ENCODE measurements around the gene PDE4B.

PDE4B gene

DNA sequence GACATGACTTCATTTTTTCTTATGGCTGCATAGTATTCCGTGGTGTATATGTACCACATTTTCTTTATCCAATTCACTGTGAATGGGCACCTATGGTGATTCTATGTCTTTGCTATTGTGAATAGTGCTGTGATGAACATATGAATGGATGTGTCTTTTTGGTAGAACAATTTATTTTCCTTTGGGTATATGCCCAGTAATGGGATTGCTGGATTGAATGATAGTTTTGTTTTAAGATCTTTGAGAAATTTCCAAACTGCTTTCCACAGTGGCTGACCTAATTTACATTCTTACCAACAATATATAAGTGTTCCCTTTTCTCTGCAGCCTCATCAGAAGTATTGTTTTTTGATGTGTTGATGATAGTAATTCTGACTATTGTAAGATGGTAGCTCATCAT lies 379.6 kb downstream of the PDE4B start:
- in situ Hi-C loops (cut with MboI; ENCODE audit: low sequenced_read_pairs), result no loop called here

DNA sequence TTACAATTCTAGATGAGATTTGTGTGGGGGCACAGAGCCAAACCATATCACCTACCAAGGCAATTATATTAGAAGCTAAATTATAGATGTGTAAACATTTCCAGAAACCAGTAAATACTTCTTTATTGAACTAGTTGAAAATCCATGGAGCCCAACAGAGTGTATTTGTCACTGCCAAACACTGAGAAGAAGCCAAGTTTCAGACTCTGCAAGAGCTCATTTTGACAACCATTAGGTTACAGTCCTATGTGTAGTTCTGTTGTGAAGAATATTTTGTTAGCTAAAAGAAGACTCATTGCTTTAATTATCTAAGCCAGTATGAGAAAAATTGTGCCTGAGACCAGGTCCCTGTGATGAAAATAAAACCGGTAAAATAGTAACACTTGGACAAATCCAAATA lies 382.4 kb downstream of the PDE4B start:
- in situ Hi-C loops (cut with MboI; ENCODE audit: low sequenced_read_pairs), result no loop called here

DNA sequence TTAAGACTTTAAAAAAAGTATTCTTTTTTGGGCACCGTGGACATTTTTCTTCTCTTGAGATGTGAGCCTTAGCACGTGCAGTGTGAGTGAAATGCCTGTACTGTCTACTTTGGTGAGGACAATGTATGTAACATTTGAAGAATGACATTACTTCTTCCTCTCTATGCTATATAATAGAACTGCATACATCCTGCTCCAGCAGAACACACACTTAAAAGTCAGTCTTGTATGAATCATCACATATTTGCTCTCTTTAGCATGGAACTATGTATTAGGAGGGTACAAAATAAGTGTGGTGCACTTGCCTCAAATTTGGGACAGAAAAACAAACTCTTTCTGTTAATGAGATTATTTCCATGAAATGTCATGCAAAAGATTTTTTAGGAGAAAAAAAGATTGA lies 382.9 kb downstream of the PDE4B start:
- in situ Hi-C loops (cut with MboI; ENCODE audit: low sequenced_read_pairs), result no loop called here

DNA sequence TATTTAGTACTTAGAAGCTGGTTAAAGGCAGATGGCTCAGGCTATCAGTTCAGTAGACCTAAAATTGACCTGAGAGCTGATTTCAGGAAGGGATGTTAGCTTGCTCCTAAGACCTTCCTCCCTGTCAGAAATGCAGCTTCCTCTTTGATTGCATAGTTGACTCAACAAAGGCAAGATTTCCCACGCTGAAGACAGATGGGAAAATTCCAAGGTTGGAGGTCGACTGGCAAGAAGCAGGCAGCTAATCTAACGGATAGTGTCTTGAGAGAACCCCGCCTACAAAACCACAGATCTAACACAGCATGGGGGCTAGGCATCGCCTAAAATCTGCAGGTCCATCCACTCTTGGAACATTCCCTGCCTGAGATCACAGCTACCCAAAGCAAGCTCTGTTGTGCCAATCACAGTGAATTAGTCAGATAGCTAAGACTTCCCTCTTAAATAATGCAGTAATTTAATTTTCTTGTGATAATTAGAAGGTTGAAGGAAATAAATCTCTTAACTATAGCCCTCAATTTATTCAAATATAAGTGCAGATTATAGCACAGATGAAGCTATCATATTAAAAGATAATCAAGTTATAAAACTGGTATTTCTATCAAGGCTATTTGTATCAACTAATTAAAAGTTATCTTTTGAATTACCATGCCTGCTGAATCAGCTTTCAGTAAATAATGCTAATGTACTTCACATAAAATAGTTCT lies 383.5 kb downstream of the PDE4B start:
- in situ Hi-C loops (cut with MboI; ENCODE audit: low sequenced_read_pairs), result no loop called here

DNA sequence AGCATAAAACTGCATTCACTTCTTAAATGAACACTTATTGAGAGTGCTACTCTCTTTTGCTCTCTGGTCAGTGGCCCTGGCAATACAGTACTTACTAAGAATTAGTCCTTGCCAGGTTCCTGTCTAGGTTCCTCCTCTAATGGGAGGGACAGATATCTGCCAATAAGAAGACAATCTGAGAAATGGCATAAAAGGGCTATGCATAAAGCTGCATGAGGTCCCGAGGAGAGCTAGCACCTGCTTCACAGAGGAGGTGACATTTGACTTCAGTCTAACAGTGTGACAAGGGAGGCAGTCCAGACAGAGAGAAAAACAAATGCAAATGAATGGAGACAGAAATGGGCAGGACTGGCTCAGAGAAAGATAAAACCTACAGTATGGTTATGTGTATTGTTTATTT lies 384.1 kb downstream of the PDE4B start:
- in situ Hi-C loops (cut with MboI; ENCODE audit: low sequenced_read_pairs), result no loop called here

DNA sequence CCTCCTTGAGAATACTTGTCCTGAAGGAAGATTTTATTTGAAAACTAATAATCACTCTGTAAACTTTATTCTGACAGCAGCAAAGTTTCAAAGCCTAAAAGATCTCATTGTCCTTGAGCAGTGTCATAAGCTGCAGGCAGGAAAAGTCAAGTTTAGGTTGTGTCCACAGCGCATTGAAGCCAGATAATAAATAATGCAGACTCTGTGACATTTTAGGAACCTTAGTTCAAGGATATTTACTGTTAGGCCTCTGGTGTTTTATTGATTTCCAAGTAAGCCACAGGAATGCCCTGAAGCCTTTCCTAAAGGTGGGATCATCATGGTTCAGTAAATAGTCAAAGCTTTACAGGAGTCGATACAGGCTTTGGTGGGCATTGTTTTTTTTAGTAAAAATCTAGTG lies 384.8 kb downstream of the PDE4B start:
- in situ Hi-C loops (cut with MboI; ENCODE audit: low sequenced_read_pairs), result no loop called here

DNA sequence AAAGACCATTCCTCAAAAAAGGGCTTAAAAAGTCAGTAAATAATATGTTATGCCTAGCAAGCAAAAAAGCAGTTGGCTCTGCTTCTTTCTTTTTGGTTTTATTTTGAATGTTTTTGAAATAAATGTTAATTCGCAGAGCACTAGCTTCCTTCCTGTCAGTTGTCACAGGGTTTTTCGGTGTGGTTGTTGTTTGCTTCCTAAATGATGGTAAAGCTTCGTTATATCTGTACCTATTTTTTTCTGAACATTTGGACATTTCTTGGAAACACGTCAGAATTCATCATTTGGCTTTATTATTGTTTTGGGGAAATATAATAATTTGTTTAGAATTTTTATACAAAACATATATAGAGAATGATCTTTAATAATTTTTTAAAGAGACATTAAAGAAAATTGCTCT lies 389.3 kb downstream of the PDE4B start:
- in situ Hi-C loops (cut with MboI; ENCODE audit: low sequenced_read_pairs), result no loop called here

DNA sequence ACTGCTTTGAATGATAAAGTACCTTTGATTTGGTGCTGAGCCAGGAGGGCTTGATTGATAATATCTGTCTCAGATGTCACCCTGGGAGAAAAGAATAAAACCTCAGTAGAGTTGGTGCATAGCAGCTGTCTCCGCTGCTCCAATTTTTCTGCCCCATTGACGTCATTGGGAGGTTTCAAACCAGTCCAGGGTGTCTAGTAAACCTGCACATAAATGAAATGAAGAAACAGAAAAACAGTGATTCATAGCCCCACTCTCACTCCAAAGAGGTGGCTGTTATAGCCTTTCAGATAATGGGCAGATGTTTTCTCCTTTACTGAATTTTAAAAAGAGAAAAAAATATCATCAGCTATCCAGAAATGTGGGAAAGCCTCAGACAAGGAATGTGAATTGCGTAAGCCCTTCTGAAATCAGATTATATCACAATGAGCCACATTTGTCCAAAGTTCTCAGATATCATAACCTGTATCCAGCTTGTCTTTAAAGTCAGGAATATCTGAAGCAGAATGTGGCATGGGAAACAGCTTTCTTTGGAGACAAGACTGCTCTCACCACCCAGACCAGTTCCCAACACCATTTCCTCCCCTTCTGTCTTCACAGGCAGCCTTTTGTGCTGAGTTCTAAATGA lies 390.0 kb downstream of the PDE4B start:
- in situ Hi-C loops (cut with MboI; ENCODE audit: low sequenced_read_pairs), result no loop called here

DNA sequence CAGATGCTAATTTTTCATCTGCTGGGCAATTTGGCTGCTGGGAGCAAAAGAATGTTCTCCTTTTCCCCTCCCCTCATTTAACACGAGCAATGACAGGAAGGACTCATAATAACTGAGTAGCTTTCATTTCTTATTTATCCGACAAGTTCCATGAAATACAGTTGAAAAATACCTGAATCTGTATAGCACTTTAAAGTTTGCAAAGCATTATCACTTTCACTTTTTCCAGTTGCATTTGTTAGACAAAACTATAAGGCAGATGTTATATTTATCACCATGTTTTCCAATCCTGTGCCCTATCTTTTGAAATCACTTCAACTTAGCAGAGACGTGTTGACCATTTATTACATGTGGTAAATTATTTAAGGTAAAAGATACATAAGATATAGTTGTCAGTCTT lies 390.7 kb downstream of the PDE4B start:
- in situ Hi-C loops (cut with MboI; ENCODE audit: low sequenced_read_pairs), result no loop called here

DNA sequence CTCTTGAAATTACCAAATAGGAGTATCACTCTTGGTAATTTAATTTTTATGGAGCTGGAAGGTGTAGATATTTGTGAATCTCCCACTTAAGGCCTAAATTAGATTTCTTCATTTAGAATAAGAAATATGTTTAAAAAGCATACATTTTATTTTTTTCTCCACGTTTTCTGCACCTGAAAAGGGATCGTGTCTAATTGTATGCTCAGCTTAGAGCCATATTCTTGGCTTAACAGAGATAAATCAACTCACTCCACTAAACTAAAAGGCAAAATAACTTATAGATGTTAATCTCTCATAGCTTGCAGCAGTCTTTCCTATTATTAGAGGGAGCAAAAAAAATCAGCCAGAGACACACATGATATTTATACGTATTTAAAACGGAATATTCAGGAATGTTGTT lies 404.4 kb downstream of the PDE4B start:
- in situ Hi-C loops (cut with MboI; ENCODE audit: low sequenced_read_pairs), result no loop called here

DNA sequence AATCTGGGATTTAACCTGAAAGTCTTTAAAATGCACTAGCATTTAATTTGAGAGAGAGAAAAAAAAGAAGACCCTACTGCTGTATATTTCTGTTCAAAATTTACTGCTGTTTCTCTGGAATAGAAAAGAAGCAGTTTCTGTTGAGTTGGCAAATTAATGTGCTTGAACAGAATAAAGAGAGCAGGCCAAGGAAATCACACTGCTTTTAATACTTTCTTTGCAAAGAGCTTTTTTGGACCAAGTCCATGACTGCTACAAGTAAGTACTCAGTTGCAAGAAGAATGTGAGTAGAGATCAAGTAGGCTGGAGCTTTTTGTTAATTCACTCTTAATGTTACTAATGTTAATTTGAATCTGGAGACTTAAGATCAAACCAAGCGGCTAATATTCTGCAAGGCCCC lies 405.1 kb downstream of the PDE4B start:
- in situ Hi-C loops (cut with MboI; ENCODE audit: low sequenced_read_pairs), result no loop called here

DNA sequence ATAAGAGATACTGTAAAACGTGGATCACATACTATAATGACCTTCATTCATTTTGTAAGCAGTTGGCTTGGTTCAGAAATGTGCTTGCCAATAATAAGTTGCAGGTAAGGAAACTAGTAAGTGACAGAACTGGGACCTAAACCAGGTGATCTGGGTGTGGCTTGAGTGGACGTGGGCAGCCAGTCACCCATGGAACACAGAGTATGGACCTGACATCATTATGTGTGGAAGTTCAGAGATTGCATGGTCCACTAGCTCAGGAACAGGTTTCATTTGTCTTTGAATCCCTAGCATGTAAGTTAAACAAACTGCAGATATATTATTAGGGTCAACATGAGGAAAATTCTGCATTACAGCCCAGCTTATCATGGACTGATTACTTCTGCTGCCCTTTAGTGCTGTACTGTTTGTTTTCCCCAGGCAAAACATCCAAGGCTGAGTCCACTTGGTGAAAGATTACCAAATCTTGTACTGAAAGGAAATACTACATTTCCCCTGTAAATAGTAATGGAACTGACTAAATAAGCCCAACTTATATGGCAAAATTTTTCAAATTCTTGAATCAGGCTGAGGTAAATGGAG lies 414.0 kb downstream of the PDE4B start:
- in situ Hi-C loops (cut with MboI; ENCODE audit: low sequenced_read_pairs), result no loop called here

DNA sequence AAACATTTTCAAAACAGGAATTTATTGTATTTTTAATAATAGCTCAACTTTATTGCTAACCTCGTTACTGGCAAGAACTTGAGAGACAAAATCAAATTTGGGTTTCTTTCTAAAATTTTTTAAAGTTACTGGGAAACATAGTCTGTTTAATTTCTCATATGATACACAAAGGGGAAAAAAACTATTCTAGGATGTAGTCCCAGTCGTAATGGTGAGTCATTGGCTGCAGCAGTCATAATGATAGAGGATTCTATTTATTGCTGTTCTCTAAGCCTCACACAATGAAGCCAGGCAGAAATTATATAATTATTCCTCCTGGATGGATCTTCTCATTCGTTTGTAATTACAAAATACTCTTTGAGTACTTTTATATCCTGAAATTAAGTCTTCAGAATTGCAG lies 414.8 kb downstream of the PDE4B start:
- in situ Hi-C loops (cut with MboI; ENCODE audit: low sequenced_read_pairs), result no loop called here

DNA sequence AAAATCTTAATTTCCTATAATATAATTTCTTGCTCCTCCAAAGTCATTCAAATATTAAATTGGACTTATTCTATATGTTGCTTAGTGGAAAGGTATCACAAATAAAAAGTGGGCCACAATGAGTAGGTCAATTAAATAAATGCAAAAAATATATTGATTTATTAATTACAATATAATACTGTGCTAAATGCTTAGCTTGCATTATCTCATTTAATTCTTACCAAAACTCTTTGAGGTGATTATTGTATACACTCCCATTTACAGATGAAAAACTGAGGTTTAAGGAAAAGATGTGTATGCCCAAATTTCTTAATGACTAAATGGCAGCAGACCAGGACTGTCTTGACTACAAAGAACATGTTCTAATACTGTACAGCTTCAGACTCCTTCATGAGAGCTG lies 415.9 kb downstream of the PDE4B start:
- in situ Hi-C loops (cut with MboI; ENCODE audit: low sequenced_read_pairs), result no loop called here

DNA sequence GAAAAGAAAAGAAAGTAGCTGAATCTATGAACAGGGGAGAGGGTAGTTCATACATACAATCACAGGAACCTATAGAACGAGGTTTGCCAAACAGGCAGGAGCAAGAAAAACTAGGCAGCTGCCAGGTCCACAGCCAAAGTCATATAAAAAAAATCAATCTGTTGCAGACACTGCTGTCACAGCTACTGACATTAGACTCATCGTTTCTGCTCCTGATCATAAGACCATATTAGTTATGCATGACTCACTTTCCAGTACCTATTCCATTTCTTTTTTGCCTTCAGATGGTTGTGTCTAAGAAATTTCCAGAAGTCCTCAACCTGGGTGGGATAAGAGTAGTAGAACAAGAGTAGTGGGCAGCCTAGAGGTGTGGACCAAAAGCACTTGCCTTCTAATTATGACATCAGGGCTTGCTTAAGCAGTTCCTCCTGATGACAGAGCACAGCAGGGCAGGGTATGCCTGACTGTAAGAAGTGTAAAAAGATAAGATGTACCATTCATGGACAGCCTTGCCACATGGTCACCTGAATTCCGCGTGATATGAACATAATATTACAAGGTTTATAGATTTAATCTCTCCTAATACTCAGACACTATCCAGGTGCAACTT lies 418.0 kb downstream of the PDE4B start:
- in situ Hi-C loops (cut with MboI; ENCODE audit: low sequenced_read_pairs), result no loop called here

DNA sequence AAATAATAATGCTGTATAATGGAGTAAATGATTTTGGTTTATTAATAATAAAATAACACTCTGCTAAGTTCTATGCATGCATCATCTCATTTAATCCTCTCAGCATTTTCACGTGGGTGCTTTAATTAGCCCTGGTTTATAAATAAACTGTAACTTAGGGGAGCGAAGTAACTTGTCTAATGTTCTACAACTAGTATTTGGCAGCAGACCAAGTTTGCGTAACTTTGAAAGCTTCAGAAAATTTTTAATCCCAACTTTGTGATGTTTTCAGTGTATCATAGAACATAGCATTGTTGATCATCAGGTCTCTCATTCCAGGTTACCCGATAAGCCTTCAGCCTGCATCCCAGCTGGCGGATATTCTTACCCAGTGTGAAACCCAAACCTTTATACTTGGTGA lies 418.8 kb downstream of the PDE4B start:
- in situ Hi-C loops (cut with MboI; ENCODE audit: low sequenced_read_pairs), result no loop called here

DNA sequence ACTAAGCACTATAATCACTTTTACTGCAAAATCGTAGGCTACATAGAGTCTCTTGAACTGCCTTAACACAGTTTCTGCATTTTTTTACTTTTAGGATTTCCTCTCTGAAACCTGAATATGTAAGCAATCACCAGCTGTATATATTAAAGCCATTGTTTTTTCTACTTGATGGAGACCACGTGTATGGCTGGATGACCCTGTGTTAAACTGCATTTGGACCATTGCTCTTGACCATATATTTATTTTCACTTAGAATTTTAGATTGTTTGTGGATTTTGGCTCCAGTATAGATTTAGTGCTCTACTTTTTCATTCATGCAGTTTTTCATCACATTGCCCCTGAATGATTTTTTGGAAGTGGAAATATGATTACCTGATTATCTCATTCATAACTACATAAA lies 420.8 kb downstream of the PDE4B start:
- in situ Hi-C loops (cut with MboI; ENCODE audit: low sequenced_read_pairs), result no loop called here

DNA sequence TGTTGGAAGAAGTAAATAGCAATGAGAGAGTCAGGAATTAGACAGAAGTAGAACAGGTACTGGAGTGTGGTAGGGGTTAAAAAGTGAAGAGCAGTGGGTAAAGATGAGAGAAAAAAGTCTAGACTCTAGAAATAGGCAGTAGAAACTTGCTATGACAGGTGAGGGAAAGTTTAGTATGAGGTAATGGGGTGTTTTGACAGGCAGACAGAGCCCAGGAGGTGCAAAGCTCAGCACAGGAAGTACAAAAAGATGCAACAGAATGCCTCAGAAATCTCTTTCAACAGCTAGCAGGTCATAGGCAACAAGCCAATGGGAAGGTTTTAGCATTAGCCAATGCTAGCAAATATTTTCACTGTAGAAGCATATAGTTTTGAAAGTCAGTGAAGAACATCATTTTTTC lies 422.2 kb downstream of the PDE4B start:
- in situ Hi-C loops (cut with MboI; ENCODE audit: low sequenced_read_pairs), result no loop called here

DNA sequence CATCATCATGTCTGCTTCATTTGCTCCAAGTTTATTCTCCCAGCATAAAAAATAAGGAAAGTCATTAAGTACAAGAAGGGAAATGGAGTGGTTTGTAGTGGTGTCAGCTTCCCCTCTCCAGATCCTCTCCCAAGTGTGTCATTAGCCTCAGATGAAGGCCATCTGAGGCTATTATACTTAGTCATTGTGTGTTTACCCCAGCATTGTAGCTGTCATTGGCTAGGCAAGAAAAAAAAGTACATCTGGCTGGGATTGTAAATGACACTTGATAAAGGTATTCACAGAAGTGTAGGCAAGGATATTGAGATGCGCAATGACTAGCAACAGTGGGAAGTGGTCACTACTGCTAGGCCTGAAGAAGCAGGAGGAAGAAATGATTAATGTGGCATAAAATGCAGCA lies 424.3 kb downstream of the PDE4B start:
- in situ Hi-C loops (cut with MboI; ENCODE audit: low sequenced_read_pairs), result no loop called here

DNA sequence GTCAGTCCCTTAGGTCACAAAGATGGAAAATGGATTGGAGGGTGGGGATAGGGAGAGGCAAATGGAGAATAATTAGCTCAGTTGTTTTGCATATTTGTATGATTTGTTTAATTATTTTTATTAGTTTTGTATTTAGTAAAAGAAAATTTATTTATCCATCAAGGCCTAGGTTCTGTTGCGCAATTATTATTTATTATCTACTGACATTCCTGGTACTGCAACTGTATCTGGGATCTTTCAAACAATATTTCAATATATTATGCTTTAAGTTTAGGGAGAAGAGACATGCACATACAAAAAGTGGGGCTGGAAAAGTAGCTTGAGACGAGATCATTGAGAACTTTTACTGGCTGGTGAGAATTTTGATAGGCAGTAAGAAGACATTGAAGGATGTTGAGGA lies 424.9 kb downstream of the PDE4B start:
- in situ Hi-C loops (cut with MboI; ENCODE audit: low sequenced_read_pairs), result no loop called here

DNA sequence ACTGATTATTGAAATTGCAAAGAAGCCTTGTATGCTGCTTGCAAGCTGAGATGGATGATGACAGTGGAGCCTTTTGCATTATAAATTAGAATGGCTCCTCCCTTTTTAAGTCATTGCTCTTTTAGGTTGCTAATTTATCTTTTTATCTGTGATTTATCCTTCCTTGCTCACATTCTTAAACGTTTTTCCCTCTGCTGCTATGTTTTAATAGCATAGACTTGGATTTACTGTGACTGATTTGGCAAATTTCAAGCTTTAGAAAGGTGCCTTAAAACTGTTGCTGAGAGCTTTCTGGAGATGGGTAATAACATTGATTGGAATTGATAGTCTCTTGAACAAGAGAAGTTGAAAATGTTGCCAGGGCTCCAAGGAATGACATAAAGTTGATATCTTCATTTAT lies 427.8 kb downstream of the PDE4B start:
- in situ Hi-C loops (cut with MboI; ENCODE audit: low sequenced_read_pairs), result no loop called here

DNA sequence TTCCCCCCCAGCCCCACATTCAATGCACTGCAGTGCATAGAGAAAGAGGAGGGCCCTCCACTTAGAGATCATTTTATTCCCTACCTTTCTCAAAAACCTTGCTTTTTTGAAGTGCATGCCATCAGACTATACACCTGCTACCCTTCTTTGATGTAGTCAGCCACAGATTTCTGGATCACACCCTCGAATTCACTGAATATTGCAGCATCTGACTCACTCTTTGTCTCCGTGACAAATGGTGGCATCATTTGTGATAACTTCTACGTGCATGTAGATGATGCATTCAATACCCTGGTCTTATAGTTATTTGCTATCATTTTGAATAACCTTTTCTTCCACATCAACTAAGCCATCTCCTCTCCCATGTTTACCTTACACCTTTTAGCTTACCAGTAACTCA lies 431.0 kb downstream of the PDE4B start:
- in situ Hi-C loops (cut with MboI; ENCODE audit: low sequenced_read_pairs), result no loop called here
